ENCODE data around the gene MYCN.

MYCN gene

DNA sequence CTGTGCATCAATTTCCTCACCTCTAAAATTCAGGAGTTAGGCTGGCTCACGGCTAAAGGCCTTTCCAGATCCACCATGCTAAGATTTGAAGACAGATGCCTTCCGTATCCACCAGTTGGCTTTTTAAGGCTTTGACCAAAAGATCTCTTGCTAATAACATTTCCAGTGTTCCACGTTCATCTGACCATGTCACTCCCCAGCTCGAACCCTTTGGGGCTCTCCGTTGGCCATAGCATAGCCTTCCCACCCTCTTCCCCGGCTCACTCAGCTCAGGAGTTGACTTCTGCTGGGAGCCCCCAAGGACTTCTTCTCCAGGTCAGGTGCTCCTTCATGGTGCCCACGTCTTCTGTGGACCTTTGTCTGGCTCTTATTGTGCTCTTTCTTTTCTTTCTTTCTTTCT is 53.3 kb downstream of the MYCN start:
- no peak for DNase-seq (ENCODE audit: low read depth)
- H3K4me3 ChIP-seq (replicated peaks; ENCODE audit: low read depth, low read length) = no peak overlapping the region
- TF ChIP-seq, protein P1, sequence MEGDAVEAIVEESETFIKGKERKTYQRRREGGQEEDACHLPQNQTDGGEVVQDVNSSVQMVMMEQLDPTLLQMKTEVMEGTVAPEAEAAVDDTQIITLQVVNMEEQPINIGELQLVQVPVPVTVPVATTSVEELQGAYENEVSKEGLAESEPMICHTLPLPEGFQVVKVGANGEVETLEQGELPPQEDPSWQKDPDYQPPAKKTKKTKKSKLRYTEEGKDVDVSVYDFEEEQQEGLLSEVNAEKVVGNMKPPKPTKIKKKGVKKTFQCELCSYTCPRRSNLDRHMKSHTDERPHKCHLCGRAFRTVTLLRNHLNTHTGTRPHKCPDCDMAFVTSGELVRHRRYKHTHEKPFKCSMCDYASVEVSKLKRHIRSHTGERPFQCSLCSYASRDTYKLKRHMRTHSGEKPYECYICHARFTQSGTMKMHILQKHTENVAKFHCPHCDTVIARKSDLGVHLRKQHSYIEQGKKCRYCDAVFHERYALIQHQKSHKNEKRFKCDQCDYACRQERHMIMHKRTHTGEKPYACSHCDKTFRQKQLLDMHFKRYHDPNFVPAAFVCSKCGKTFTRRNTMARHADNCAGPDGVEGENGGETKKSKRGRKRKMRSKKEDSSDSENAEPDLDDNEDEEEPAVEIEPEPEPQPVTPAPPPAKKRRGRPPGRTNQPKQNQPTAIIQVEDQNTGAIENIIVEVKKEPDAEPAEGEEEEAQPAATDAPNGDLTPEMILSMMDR (IDR thresholded peaks at IDR 0.05; ENCODE audit: low read length, missing control alignments) = no peak

DNA sequence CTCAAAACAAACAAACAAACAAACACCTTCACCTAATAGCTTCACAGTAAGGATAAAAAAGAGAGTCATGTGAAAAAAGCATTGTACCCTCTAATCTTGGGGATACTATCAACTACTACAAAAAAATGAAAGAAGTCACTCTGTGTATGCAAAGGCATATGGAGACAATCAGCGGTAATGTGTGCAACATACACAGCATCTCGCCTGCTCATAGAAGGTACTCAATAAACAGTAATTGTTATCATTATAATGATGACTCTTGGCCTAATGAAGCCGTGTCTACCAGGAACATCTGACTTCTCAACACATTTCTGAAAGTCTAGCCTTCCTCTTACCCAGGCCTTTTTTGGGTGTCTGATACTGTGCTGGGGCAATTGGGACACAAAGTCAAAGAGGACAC is 55.3 kb downstream of the MYCN start:
- H3K4me3 ChIP-seq (replicated peaks; ENCODE audit: low read depth, low read length) = no peak overlapping the region
- TF ChIP-seq, protein P1 (IDR thresholded peaks at IDR 0.05; ENCODE audit: low read length, missing control alignments) = no peak
- DNase-seq (ENCODE audit: low read depth) = no peak
